GM23338 (cell line): ENCODE results near the gene AOC3. TPM values are rescaled to one million over a fixed set of nuclear protein-coding genes. Genes with fewer than 3 reads are reported as not detected.

Source experiments
- ATAC-seq: fragments of 200-7000 bp; cut with Tn5 transposase; 3 replicates; pipeline ENCODE4 v1.9.1; 2020
- DNase-seq: peaks from one replicate; pipeline ENCODE4 v3.0.0-alpha.2; 2015; ENCODE audit warnings: low spot score
- H2AFZ ChIP-seq: fragments of 200-600 bp; sonication (generic); 2 replicates; pipeline ENCODE4 v1.8.0; 2016; ENCODE audit warnings: antibody characterized with exemption, mild to moderate bottlenecking, moderate library complexity
- H3F3A ChIP-seq: fragments of 200-600 bp; sonication (generic); replicated peaks from 2 replicates; pipeline ENCODE4 v1.8.0; 2017; ENCODE audit warnings: antibody characterized with exemption, mixed run types, low read depth
- H3K27ac ChIP-seq: fragments of 200-600 bp; sonication (generic); 2 replicates; pipeline ENCODE4 v1.6.1; 2016; ENCODE audit warnings: low read depth
- H3K27me3 ChIP-seq: fragments of 200-600 bp; sonication (generic); 2 replicates; pipeline ENCODE4 v1.8.0; 2016; ENCODE audit warnings: mild to moderate bottlenecking, mixed run types, moderate library complexity; ENCODE audit not compliant: insufficient read depth
- H3K36me3 ChIP-seq: fragments of 200-600 bp; sonication (generic); 2 replicates; pipeline ENCODE4 v1.8.0; 2016; ENCODE audit warnings: mild to moderate bottlenecking; ENCODE audit not compliant: insufficient read depth
- H3K4me1 ChIP-seq: fragments of 200-600 bp; sonication (generic); 2 replicates; pipeline ENCODE4 v1.8.0; 2016; ENCODE audit warnings: mild to moderate bottlenecking, moderate library complexity; ENCODE audit not compliant: insufficient read depth
- H3K4me2 ChIP-seq: fragments of 200-600 bp; sonication (generic); 2 replicates; pipeline ENCODE4 v1.7.1; 2017; ENCODE audit warnings: mixed run types
- H3K4me3 ChIP-seq: fragments of 200-600 bp; sonication (generic); 2 replicates; pipeline ENCODE4 v1.6.1; 2016; ENCODE audit warnings: mixed run types
- H3K79me2 ChIP-seq: fragments of 200-600 bp; sonication (generic); replicated peaks from 2 replicates; pipeline ENCODE4 v1.8.0; 2017; ENCODE audit warnings: mild to moderate bottlenecking; ENCODE audit not compliant: insufficient read depth
- H3K9me2 ChIP-seq: fragments of 200-600 bp; sonication (generic); 2 replicates; pipeline ENCODE4 v1.8.0; 2017; ENCODE audit not compliant: insufficient read depth
- H4K20me1 ChIP-seq: fragments of 200-600 bp; sonication (generic); replicated peaks from 2 replicates; pipeline ENCODE4 v1.8.0; 2017; ENCODE audit warnings: mild to moderate bottlenecking; ENCODE audit not compliant: insufficient read depth
- H3K27ac Mint-ChIP-seq: 2 replicates; pipeline ENCODE4 v1.8.0; 2020; ENCODE audit warnings: inconsistent platforms, mild to moderate bottlenecking, moderate library complexity, mixed read lengths
- H3K27me3 Mint-ChIP-seq: 3 replicates; pipeline ENCODE4 v1.8.0; 2022; ENCODE audit warnings: low read depth, mild to moderate bottlenecking, moderate library complexity, mixed read lengths, inconsistent platforms; ENCODE audit not compliant: insufficient read depth, poor library complexity
- H3K36me3 Mint-ChIP-seq: 3 replicates; pipeline ENCODE4 v1.8.0; 2021; ENCODE audit warnings: low read depth, mild to moderate bottlenecking, inconsistent platforms, moderate library complexity, mixed read lengths
- H3K4me1 Mint-ChIP-seq: 3 replicates; pipeline ENCODE4 v1.8.0; 2020; ENCODE audit warnings: mild to moderate bottlenecking, inconsistent platforms, mixed read lengths
- H3K4me3 Mint-ChIP-seq: 3 replicates; pipeline ENCODE4 v1.8.0; 2021; ENCODE audit warnings: moderate library complexity, mild to moderate bottlenecking, inconsistent platforms, mixed read lengths
- H3K9me3 Mint-ChIP-seq: 3 replicates; pipeline ENCODE4 v1.8.0; 2020; ENCODE audit warnings: moderate library complexity, mild to moderate bottlenecking, inconsistent platforms, mixed read lengths
- EZH2 ChIP-seq: fragments of 200-600 bp; sonication (generic); IDR thresholded peaks from one replicate; pipeline ENCODE4 v1.8.0; 2017; ENCODE audit warnings: antibody characterized with exemption, mild to moderate bottlenecking, low read depth; ENCODE audit not compliant: unreplicated experiment
- JUNB ChIP-seq: IDR thresholded peaks from one replicate; pipeline ENCODE4 v1.6.1; 2016; ENCODE audit warnings: antibody characterized with exemption; ENCODE audit not compliant: unreplicated experiment
- ZNF114 ChIP-seq: fragments of 250-450 bp; sonication (Bioruptor Pico); IDR thresholded peaks from 2 replicates; pipeline ENCODE4 v1.5.0; 2020; ENCODE audit warnings: mild to moderate bottlenecking, moderate library complexity
- ZNF331 ChIP-seq: fragments of 250-450 bp; sonication (Bioruptor Pico); IDR thresholded peaks from 2 replicates; pipeline ENCODE4 v1.5.0; 2020; ENCODE audit warnings: low read depth, mild to moderate bottlenecking, moderate library complexity
- polyA plus RNA-seq: library from polyadenylated mRNA; unstranded; fragments of >200 nt; fragmentation: Nextera tagmentation; extraction: Ambion mirVana; gene quantifications from 2 replicates; pipeline ENCODE4 v1.2.1, GENCODE V29; 2016
- total RNA-seq: library from RNA; depleted of rRNA; stranded (reverse); fragments of >200 nt; shearing (Covaris generic); gene quantifications from 2 replicates; pipeline ENCODE4 v1.2.3, GENCODE V29; 2014
- TF ChIP-seq, protein P1 (sequence below), 2 experiments: fragments of 200-600 bp in 1 of 2; sonication (generic) in 1 of 2; conservative IDR thresholded peaks; 2 replicates each; pipeline versions ENCODE4 v1.5.1 to v1.6.1; 2016 to 2017; ENCODE audit warnings: antibody characterized with exemption in 2 of 2, low read depth in 2 of 2, mild to moderate bottlenecking in 2 of 2, moderate library complexity in 1 of 2

Gene AOC3
- total and polyA plus RNA-seq, 2 experiments from 2014 or later, result 1.4 to 1.7 TPM

DNA sequence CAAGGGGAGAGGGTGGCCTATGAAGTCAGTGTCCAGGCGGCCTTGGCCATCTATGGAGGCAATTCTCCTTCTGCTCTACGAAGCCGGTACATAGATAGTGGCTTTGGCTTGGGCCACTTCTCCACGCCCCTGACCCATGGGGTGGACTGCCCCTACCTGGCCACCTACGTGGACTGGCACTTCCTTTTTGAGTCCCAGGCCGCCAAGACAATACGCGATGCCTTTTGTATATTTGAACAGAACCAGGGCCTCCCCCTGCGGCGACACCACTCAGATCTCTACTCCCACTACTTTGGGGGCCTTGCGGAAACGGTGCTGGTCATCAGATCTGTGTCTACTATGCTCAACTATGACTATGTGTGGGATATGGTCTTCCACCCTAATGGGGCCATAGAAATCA lies 17.3 kb downstream of the AOC3 start (continued):
- TF ChIP-seq, protein P1, sequence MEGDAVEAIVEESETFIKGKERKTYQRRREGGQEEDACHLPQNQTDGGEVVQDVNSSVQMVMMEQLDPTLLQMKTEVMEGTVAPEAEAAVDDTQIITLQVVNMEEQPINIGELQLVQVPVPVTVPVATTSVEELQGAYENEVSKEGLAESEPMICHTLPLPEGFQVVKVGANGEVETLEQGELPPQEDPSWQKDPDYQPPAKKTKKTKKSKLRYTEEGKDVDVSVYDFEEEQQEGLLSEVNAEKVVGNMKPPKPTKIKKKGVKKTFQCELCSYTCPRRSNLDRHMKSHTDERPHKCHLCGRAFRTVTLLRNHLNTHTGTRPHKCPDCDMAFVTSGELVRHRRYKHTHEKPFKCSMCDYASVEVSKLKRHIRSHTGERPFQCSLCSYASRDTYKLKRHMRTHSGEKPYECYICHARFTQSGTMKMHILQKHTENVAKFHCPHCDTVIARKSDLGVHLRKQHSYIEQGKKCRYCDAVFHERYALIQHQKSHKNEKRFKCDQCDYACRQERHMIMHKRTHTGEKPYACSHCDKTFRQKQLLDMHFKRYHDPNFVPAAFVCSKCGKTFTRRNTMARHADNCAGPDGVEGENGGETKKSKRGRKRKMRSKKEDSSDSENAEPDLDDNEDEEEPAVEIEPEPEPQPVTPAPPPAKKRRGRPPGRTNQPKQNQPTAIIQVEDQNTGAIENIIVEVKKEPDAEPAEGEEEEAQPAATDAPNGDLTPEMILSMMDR (conservative IDR thresholded peaks at IDR 0.05; ENCODE audit: low read depth in 2 of 2), result no peak

DNA sequence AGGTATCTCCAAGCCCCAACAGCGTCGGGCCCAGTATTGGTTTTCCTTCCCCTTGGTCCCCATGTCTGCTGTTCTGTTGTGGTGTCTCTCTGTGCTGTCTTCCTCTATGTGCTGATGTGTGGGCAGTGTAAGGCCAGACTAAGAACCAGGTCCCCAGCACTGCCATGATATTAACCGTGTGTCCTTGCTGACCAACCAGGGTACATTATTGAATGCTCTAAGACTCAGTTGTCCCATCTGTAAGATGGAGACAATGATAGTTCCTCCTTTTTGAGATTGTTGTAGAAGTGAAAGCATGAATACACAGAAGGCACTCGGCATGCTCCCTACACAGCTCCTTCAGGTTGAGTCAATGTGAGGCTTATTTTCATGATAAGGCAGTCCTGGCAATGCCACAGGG lies 20.6 kb downstream of the AOC3 start:
- Mint-ChIP-seq H3K4me3 (no peak overlapping the region), H3K27ac (no peak overlapping the region), H3K27me3 (peaks cover 2% of the 10 kb centered on the region), H3K36me3 (peaks cover 8% of the 10 kb centered on the region; the same call in 2 of the 3 replicates), H3K9me3 (peaks cover 24% of the 10 kb centered on the region), H3K4me1 (peaks cover 4% of the 10 kb centered on the region)
- ATAC-seq (no peak), DNase-seq (no peak)
- Histone ChIP-seq H3K9me2 (no peaks in the 10 kb centered on the region), H4K20me1 (no peaks in the 10 kb centered on the region), H3K27ac (no peak overlapping the region), H3K4me1 (no peaks in the 10 kb centered on the region), H3F3A (no peaks in the 10 kb centered on the region), H3K27me3 (no peaks in the 10 kb centered on the region), H3K79me2 (no peaks in the 10 kb centered on the region), H3K4me3 (no peak overlapping the region), H2AFZ (no peak overlapping the region), H3K36me3 (no peaks in the 10 kb centered on the region; the same call in 1 of the 2 replicates), H3K4me2 (no peak overlapping the region)
- TF ChIP-seq, protein P1 (conservative IDR thresholded peaks at IDR 0.05; ENCODE audit: low read depth in 2 of 2), result no peak
- no peak for TF ChIP-seq JUNB

DNA sequence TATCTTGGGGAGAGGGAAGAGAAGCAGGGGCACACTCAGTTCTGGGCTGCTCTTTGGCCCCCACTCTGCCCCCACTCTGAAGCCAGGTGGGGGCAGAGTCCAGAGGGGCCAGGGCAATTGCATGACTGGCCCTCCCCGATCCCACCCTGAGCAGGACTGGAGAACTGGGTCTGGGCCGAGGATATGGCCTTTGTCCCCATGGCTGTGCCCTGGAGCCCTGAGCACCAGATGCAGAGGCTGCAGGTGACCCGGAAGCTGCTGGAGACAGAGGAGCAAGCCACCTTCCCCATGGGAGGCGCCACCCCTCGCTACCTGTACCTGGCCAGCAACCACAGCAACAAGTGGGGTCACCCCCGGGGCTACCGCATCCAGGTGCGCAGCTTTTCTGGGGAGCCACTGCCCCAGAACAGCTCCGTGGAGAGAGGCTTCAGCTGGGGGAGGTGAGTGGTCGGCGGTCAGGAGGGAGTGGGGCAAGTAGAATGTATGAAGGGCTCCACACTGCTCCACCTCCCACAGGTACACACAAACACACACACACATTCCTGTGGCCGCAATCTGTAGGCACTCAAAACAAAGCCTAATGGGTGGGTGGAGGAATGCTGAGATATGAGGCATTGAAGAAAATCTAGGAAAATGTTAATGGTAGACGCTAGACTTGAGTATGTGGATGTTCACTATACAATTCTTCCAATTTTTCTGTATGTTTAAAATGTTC lies 21.4 kb downstream of the AOC3 start:
- H3K9me2 ChIP-seq, result no peaks in the 10 kb centered on the region
- H3K36me3 Mint-ChIP-seq, result peaks cover 8% of the 10 kb centered on the region; the same call in 2 of the 3 replicates
- no peaks in the 10 kb centered on the region for H3K4me1 ChIP-seq
- no peaks in the 10 kb centered on the region for H3K79me2 ChIP-seq
- H4K20me1 ChIP-seq, result no peaks in the 10 kb centered on the region
- no peak overlapping the region for H3K4me2 ChIP-seq
- H3K4me1 Mint-ChIP-seq, result peaks cover 2% of the 10 kb centered on the region; the same call in 1 of the 3 replicates
- H3K9me3 Mint-ChIP-seq, result peaks cover 24% of the 10 kb centered on the region
- no peaks in the 10 kb centered on the region; the same call in 1 of the 2 replicates for H3K36me3 ChIP-seq
- H3K27ac ChIP-seq, result no peak overlapping the region
- no peak overlapping the region for H2AFZ ChIP-seq
- no peak overlapping the region for H3K27ac Mint-ChIP-seq
- peaks cover 3% of the 10 kb centered on the region for H3K27me3 Mint-ChIP-seq
- 0 out of 2 replicates have a peak, but pooled peaks cover 2% of the 10 kb centered on the region for H3K27me3 ChIP-seq
- DNase-seq, result no peak
- no peak overlapping the region for H3K4me3 ChIP-seq
- no peak for ATAC-seq
- H3F3A ChIP-seq, result no peaks in the 10 kb centered on the region
- TF ChIP-seq EZH2 (no peak), ZNF114 (CRISPR knock-in tag) (no peak), ZNF331 (no peak), JUNB (no peak)
- H3K4me3 Mint-ChIP-seq, result no peak overlapping the region
